ENCODE results near the gene P2RX4.
A peak's percentile ranks its signal among the peaks of the same experiment; 100 is the strongest.
"Not testable (repeated sequence)": the region's sequence is repeated elsewhere in the genome, so short reads cannot be mapped to it uniquely, and the experiment has no call there.

The P2RX4 gene

DNA sequence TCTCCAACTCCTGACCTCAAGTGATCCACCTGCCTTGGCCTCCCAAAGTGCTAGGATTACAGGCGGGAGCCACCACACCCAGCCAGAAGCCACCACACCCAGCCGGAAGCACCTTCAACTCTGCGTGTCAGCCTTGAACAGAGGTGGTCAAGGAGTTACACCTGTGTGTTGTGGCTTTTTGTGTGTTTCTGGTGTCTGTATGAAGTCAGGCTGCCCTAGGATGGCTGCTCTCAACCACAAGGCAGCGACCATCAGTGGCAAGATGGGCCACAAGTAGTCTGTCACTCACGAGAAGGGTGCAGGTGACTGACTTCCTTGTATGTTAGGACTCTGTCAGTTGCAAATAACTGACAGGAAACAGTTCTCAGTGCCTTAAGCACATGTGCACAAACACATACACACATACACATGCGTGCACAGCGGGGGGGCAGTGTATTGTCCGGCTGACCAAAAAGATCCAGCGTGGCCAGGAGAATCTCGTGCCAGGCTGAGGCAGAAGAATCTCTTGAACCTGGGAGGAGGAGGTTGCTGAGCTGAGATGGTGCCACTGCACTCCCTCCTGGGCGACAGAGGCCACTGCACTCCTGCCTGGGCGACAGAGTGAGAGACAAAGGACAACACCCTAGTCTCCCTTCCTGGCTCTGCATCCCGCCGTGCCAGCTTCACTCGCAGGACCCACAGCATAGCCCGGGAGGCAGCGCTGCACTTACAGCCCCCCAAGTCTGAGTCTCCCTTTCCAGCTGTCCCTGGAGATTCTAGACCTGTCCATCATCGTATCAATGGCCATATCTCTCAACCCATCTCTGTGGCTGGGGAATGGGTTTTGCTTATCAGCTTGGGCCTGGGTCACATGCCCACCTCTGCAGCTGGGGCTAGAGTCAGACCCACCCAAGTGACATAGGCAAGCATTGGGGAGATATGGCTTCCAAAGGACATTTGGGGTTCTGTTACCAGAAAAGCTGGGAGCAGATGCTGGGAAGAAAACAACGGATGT, 13.7 kb downstream of the P2RX4 start:
- no peak for FAIRE-seq

GRCh38 chr12:121224591-121224990, 14.7 kb downstream of the P2RX4 start:
- no peak for FAIRE-seq

GRCh38 chr12:121226399-121226798, 16.5 kb downstream of the P2RX4 start:
- no peak for FAIRE-seq

DNA sequence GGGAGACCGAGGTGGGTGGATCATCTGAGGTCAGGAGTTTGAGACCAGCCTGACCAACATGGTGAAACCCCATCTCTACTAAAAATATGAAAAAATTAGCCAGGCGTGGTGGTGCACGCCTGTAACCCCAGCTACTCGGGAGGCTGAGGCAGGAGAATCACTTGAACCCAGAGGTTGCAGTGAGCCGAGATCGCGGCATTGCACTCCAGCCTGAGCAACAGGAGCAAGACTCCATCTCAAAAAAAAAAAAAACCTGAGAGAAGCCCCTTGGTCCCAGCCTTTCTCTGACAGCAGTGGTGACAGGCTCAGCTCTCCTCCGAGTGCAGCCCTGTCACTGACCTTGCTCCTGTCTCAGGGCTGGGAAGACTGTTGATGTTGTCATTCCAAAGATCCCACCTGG, 16.9 kb downstream of the P2RX4 start:
- FAIRE-seq, result not testable (repeated sequence)

DNA sequence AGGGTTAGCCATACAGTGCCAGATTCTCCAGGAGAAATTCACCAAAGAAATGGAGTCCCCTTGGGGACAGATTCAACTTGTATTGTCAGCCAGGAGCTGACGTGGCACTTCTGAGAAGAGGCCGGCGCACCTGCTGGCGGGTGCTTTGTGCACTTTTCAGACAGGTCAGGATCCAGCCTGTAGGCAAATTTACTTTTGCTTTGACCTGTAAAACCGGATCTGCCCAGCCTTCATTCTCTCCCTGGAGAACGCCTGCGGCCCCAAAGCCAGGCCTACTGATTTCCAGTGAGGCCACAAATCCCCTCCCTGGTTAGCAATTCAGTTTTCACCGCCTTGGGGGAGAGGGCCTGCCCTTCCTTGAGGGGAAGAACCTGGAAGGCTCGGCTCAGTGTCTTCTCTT, 17.4 kb downstream of the P2RX4 start:
- FAIRE-seq, result no peak

GRCh38 chr12:121228919-121229665, 19.2 kb downstream of the P2RX4 start:
- no peak for FAIRE-seq

- FAIRE-seq, result not testable (repeated sequence)
Observed at GRCh38 chr12:121229826-121230537, 20.1 kb downstream of the P2RX4 start.

- FAIRE-seq, result no peak
Observed at GRCh38 chr12:121230538-121230907, 20.6 kb downstream of the P2RX4 start.

GRCh38 chr12:121232163-121232562, 22.2 kb downstream of the P2RX4 start:
- no peak for FAIRE-seq

DNA sequence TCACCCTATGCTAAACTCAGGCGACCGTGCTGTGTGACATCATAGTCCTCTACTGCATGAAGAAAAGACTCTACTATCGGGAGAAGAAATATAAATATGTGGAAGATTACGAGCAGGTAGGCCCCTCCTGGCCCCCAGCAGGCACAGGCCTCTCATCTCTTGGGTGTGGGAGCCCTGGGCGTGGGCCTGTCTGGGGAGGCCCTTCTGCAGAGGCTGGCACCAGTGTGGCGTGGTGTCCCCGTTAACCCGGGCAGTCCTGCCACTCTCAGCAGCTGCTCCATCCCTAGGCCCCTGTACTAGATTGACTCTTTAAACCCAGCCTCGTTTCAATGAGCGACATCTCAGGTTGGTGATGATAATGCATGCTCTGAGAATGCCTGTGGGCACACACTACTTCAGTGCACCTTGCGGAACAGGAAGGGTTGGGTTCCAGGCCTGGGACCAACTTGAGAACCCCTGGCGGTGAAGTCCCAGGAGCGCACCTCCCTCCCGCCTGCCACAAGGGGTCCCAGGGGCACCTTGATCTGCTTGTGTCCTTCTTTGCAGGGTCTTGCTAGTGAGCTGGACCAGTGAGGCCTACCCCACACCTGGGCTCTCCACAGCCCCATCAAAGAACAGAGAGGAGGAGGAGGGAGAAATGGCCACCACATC, 23.2 kb downstream of the P2RX4 start:
- FAIRE-seq, result no peak

DNA sequence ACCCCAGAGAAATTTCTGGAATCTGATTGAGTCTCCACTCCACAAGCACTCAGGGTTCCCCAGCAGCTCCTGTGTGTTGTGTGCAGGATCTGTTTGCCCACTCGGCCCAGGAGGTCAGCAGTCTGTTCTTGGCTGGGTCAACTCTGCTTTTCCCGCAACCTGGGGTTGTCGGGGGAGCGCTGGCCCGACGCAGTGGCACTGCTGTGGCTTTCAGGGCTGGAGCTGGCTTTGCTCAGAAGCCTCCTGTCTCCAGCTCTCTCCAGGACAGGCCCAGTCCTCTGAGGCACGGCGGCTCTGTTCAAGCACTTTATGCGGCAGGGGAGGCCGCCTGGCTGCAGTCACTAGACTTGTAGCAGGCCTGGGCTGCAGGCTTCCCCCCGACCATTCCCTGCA, 23.7 kb downstream of the P2RX4 start:
- FAIRE-seq, result no peak

DNA sequence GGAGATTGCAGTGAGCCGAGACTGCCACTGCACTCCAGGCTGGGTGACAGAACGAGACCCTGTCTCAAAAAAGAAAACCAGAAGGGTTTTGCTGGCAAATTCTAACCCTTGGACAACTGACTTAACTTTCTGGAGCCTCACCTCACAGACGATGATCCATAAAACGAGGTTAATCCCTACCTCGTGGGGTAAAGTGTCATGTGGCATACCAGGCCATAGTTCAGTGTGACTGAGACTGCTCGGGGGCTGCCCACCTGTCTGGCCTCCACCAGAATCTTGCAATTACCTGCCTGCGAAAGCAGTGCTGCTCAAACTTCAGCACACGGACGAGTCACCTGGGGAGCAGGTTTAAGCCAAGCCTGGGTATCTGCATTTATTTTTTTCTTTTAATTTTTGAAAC, 26.8 kb downstream of the P2RX4 start:
- no peak for FAIRE-seq

DNA sequence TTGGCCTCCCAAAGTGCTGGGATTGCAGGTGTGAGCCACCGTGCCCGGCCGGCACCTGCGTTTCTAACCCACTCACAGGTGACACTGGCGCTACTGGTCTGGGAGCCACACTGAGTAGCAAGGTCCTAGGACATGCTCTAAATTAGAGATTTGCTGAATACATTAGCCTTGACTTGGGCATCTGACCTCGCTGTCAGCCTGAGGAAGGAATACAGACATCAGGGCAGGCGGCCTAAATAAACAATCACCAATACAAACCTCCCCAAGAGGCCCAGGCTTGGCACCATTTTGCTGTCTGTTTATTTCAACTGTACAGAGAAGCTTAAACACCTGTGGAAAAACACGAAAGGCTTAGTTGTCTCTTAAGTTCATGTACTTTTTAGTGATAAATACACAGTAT, 27.5 kb downstream of the P2RX4 start:
- FAIRE-seq, result no peak

DNA sequence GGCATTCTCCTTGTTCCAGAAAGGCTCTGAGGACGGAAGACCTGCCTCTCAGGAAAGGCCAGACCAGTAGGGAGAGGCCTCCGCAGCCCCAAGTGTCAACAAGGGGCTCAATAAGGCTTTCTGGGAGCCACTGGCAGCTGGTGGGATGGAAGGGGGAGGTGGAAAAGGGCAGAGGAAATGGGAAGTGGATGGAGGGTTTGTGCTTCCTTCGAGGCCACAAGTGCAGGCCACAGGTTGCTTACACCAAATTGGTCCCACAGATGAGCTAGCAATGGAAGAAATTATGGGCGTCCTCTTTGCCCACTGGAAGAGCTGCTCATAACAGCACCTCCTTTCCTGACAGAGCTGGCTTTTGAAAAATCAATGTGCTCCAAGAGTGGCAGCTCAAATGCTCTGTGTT, 28.2 kb downstream of the P2RX4 start:
- no peak for FAIRE-seq

DNA sequence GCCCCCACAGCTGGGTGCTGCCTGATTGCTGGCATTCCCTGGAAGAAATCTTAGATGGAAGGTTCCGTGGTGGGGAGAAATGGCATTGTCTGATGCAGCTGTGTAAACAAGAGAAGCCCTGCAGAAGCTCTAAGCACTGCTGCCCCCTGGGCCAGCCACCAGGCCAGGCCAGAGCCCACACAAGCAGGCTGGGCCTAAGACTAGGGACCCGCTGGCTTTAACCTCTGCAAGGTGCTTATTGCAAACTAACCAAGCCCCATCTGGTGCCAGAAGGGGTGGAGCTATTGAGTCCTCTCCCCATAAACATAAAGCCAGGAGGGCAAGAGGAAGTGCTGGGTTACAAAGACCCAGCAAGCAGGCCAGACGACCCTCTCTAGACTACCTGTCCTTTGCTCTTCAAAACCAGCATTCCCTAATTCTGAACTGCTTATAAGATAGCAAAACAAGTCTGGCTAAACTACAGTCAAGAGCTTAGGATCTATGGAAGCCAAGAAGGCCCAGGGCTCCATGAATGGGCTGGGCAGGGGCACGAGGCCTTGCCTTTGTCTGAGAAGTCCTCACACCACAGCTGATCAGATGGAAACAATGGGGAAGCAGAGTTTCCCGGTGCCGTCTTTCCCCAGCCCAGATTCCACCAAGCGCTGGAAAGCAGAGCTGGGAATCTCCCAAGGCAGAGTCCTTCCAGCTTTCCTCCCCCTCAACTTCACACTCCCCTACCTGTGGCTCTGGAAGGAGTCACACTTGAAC, 28.8 kb downstream of the P2RX4 start:
- FAIRE-seq, result no peak

DNA sequence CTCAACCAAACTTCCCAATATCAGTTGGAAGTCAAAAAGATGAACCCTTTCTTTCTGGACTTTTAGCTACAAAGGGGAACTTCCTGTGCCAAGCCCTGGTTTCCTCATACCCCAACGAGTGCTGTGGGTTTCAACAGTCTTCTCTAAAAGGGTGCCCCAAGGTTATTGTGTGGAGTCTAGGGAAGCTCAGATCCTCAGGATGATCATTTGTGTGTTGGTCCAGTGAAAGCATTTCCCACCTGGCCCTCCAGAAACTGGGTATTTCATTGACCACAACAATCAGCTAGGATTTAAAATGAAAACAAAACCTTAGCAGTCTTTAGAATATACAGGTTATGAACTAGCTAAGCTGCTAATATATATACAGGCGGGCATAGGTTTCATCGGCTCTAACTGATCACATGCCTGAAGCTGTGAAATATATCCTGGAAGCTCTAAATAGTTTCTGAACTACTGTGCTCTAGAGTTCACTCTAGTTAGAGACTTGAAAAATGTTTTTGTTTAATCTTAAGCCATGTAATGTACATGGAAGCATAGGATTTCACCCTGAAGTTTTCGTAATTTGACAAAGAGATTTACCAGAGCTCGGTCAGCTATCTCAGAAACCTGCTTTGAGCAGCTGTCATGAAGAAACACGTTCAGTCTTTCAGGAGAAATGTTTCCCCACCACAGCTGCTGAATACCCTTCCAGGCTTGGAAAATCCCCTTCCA, 29.6 kb downstream of the P2RX4 start:
- no peak for FAIRE-seq

GRCh38 chr12:121240062-121240420, 30.1 kb downstream of the P2RX4 start:
- no peak for FAIRE-seq

- peak; percentile 86 for FAIRE-seq
Observed at GRCh38 chr12:121240484-121241101, 30.7 kb downstream of the P2RX4 start.

DNA sequence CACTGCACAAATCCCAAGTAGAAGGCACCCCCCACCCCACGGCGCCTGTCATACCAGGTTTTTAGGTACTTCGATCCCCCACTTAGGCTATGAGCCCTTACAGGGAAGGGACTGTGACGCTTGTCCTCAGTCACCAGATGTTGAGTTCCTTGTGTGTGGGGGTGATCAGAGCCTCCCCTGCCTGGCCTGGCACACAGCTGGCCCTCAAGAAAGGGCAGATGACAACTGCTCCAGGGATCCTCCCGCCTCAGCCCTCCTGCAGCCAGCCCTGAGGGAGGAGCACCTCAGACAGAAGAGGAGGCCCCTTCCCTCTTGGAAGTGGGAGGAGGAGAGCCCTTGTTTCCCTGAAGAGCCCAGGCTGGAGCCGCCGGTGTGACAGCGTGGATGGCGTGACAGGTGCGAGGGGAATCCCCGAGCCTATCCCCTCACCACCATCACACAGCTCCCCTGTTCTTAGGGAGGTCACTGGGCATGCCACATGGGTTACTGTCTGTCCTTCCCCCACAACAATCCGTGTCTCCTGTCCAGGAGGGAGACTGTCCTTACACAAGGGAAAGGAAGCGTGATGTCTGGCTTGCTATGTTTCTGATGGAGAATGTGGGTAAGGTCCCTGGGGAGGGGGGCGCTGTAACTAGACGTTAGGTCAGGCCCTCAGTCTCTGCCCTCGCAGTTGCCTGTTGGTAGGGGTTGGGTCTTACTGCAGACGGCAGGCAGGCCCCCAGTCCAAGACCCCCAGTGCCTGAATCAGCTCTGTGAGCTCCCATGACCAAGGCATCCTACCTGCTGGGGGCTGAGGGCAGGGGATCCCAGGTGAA, 31.4 kb downstream of the P2RX4 start:
- FAIRE-seq, result no peak

- FAIRE-seq, result no peak
Observed at GRCh38 chr12:121245031-121245430, 35.1 kb downstream of the P2RX4 start.
